Measurements from ENCODE around the gene HHIP.

The HHIP gene, protein sequence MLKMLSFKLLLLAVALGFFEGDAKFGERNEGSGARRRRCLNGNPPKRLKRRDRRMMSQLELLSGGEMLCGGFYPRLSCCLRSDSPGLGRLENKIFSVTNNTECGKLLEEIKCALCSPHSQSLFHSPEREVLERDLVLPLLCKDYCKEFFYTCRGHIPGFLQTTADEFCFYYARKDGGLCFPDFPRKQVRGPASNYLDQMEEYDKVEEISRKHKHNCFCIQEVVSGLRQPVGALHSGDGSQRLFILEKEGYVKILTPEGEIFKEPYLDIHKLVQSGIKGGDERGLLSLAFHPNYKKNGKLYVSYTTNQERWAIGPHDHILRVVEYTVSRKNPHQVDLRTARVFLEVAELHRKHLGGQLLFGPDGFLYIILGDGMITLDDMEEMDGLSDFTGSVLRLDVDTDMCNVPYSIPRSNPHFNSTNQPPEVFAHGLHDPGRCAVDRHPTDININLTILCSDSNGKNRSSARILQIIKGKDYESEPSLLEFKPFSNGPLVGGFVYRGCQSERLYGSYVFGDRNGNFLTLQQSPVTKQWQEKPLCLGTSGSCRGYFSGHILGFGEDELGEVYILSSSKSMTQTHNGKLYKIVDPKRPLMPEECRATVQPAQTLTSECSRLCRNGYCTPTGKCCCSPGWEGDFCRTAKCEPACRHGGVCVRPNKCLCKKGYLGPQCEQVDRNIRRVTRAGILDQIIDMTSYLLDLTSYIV

DNA sequence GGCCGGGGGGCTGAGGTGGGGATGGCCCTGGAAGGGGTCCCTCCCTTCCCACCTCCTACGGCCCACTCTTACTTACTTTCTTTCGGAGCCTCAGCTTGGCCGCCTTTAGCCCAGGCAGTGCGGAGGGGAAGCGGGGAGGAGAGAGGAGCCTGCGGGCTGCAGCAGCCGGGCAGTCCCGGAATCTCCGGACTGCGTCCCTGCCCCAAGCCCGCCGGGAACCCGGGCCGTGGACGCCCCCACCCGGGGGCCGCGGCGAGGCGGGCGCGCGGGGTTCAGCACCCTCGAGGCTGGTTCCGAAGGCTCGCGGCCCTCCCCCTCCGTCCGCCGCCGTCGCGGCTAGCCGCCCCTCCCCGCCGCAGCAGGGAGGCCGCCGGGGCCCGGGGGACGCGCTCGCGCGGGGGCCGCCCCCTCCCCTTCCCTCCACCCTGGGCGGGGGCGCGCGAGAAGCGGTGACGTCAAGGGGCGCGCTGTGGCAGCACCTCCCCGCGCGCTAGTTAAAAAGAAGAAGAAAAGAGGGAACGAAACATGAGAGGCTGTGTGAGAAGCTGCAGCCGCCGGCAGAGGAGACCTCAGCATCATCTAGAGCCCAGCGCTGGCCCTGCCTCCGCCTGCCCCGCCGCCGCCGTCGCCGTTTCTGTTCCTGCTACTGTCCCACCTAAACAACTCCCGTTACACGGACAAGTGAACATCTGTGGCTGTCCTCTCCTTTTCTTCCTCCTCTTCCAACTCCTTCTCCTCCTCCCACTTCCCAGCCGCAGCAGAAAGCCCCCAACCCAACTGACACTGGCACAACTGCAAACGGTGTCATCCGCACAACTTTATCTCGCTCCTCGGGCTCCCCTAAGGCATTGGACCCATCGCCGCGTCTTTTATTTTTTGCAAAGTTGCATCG, at the start of gene HHIP:
Gene HHIP, plus strand, starts transcription at position 526 of the 892 bp plus-strand sequence. CDS start 520 bp downstream, outside the sequence.
- no peak for DNase-seq

DNA sequence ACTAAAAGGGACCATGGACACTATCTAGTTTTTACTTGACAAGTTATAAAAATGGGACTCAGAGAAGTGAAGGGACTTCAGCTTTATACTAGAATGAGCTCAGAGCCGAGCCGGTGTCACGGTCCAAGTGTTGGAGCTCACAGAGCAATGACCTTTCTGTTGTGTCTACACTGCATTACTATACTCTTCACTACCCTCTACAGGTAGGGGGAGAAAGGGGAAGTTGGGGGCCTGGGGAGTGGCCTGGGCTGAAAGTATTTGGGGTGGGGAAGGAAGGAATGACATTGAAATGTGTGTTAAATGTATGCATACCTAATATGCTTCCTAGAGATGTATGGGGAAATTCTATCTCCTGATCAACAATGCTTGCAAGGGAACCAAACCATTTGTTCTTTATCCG, 48.8 kb upstream of the HHIP start:
- no peak for DNase-seq

DNA sequence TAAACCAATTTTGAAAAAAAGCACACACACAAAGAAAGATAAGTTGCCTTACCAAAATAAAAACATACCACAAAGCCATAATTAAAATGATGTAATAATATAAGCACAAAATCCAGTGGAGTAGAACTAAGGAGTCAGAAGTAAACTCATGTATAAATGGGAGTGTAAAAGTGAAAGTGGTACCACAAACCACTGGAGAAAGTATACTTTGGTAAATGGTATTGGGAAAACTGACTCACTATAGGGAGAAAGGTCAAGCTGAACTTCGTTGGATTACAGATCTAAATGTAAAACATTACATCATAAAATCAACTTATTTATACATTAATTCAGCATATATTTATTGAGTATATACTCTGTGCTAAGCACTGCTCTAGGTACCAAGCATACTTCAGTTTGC, 46.3 kb upstream of the HHIP start:
- no peak for DNase-seq

DNA sequence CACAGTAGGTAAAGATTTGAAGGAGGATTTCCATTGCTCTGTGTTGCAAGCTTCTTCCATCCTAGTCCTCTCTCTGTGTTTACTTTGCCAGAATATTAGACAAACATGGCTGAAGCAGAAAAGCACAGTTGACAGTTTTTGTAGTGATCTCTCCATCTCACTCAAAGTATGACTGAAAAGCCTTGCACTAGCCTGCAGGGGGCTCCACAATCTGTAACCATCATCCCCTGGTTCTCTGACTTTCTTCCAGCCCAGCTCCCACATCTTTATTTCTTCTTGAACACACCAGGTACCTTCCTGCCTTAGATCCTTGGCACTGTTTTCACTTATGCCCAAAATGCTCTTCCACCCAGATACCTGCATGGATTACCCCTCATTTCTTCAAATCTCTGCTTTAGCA, 34.1 kb upstream of the HHIP start:
- DNase-seq, result no peak

DNA sequence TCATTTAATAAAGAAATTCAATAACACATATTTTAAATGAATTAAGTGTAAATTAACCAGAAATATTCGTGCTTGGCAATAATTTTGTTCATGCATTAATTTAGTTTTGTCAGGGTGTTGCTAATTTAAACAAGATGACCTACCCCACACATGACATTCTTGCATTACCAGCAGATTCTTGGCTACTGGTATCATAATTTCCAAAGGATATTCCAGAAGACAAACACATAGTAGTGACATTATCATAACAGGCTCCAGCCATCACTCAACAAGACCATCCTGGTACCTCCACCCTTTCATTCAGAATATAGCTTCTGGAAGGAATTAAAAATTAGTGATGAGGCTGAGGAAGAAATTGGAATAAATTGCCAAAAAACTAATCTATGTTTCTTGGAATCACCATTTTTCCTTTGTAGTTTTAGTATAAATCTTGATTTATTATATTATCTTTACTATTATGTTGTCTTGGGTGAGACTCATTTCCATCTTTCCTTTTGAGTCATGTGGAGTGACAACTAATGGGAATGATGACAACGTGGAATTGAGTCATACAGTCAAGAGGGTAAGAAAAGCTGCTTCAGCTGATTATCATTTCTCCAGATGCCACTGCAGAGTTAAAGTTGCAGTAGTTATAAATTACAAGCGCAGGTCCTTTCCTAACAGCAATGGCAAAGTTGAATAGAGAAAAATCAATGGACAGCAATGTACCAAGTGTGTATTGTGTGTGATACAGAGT, 30.9 kb upstream of the HHIP start:
- no peak for DNase-seq

DNA sequence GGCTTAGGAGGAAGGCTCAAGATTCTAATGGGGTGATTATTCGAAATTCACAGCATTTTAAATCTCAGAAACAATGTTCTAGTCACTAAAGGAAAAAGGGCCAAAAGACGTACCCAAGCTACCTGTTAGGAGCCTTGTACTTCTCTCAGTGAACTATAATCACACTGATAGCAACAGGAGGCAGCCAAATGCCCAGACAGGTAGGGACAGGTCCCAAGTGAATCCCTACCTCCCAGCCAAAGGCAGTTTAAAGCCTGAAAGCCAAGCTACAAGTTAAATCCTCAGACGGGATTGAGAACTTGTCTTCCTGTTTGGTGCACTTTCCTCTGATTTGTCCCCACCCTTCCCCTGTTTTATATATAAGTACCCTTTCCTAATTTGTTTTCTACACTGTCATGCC, 24.3 kb upstream of the HHIP start:
- DNase-seq, result no peak

DNA sequence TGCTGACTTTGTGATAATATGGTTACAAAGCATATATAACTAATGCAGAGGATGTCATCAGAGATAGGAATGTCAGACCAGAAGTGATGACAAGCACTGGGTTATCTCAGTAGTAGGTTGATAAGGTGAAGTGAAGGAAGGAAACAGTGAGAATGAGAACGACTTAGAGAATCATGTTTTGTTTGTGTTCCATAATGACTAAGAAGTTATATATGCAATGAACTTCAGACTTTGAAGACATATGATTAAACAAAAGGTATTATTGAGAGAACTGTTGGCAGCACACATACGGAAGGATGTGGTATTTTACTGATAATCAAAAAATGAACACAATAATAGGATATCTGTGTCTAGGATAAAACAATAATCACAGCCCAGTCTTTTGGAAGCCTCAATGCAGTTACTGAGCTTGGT, 18.3 kb upstream of the HHIP start:
- DNase-seq, result no peak

DNA sequence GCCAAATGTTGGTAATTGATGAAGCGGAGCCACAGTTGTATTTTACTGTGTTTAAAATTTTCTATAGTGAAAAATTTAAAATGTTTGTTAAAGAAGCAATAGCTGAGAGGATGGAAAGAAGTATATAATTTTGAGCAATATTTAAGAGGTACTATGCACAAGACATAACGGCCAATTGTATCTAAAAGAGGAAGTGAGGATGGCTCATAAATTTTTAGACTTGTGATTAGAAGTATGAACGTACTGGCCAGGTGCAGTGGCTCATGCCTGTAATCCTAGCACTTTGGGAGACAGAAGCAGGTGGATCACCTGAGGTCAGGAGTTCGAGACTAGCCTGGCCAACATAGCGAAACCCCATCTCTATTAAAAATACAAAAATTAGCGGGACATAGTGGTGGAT, 12.7 kb upstream of the HHIP start:
- no peak for DNase-seq

DNA sequence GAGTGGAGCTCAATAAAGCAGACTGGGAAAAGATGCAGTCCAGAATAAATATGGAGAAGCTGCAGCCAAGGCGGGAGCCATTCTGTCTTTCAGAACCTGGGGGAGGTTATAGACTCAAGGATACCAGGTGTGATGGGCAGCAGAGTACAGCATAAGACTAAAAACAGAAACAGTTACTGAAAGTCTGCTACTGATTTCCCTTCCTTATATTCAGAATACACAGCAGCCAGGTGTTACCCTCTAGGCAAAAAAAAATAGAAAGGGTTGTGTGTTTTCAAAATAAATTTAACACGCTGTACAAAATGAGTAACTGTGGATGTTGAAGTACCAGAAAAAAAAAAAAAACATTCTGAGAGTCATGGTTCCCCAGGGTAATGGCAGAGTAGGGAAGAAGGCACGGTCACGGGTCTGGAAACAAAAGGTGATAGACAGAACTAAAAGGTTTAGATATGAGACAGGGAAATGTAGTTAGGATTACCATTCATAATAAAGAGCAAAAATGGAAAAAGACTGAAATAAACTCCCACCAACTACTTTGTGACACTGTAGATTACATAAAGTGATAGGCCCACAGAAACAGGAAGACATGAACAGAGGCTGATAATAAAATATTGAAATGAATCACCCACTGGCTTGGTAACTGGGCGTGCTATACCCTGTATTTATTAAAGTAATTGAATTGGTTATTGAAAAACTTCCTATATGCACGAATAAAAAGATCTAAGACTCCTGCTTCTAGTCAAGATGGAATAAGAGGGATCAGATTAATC, 10.8 kb upstream of the HHIP start:
- DNase-seq, result no peak

DNA sequence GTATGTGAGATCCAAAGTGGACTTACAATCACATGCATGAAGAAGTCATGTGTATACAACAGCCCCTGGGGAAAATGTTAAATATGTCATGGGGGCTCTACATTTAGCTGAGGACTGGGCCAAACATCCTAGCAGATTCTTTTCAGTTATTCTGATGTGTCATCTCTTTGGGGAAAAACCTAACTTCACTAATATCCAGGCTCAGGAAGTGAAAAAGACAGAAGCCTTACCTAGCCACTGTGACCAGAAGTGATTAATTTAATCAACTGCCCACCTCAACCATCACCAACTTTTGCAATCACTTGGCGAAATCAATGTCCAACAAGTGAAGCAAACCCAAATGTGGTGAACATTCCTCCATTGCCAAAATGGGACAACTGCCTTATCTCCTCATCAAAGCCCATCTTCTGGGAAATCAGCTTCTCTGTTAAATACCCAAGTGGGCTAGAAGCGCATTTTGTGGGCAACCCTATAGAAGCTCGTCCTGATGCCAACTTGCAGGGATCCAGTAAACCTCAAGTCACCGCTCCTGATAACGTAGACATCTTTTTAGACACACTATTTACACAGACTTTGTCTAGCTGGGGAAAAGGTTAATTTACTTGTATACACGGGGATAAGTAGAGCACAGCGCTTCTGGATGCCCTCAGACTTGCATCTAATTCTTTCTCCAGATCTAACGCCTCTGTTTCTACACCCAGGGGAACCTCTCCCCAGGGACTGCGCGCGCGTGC, 1.4 kb upstream of the HHIP start:
- no peak for DNase-seq

DNA sequence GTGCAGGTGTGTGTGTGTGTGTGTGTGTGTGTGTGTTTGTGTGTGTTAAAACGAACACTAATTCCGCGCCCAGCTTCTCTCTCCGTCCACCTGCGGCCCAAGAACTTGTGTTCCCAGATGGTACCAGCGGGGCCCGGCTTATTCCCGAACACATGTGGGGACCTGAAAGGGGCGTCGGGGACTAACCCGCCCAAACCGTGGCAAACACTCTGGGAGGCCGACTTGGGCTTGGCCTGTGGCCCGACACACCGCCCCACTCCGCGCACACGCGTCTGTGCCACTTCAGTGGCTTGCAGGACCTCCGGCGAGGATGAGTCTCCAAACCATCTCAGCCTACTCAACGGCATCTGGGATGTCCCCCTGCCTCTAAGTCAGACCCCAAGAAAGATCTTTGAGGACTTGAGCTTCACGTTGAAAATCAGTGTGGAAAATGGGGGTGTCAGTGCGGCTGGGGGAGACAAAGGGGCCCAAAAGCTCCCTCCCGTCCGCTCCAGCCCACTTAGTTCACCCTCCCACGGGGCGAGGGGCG, 790 bp upstream of the HHIP start:
- no peak for DNase-seq

DNA sequence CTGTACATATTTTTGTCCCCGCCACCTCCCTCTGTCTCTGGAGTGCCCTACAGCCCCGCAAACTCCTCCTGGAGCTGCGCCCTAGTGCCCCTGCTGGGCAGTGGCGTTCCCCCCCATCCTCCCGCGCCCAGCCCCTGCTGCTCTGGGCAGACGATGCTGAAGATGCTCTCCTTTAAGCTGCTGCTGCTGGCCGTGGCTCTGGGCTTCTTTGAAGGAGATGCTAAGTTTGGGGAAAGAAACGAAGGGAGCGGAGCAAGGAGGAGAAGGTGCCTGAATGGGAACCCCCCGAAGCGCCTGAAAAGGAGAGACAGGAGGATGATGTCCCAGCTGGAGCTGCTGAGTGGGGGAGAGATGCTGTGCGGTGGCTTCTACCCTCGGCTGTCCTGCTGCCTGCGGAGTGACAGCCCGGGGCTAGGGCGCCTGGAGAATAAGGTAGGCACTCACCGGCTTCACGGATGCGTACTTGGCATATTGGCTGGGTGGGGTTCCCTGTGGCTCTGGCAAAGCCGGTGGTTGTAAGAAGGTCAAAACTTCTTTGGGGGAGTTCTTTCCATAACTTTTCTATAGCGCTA, 653 bp downstream of the HHIP start:
- no peak for DNase-seq

DNA sequence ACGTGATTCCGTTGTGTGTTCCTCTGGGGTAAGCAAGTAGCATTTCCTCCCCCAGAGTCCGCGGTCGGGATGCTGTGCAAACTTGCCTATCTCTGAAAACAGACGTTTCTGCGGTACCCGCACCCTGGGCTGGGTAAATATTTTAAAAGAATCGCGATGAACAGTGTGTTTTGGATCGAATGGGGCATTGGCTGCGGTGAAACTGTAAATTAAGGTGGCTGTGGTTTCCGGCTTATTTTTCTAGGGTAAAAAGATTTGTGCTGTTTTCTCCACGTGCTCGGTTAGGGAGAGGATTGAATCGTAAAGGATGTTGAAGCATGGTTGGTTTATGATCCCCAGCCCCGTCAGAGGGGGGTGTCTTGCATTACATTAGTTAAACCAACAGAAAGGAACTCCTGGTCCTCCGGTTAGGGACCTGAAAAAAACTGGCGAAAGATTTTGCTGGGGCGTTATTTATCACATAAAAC, 1.2 kb downstream of the HHIP start:
- no peak for DNase-seq

DNA sequence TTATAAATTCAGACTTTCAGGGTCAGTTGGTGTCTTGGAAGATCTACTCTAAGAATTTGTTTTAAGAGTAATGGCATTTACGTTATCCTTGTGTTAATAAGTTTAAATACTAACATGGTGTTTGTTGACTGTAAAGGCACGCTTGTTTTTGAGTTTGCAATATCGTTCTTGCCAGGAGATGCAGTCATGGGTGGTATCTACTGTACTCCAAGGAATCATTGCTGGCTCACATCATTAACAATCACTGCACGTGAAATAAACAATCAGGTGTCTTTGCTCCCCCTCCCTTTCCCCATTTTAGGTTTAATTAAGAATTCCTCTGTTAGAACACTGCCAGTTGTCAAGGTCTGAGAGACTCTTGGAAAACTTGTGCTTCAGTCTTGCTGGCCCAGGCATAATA, 1.6 kb downstream of the HHIP start:
- no peak for DNase-seq

DNA sequence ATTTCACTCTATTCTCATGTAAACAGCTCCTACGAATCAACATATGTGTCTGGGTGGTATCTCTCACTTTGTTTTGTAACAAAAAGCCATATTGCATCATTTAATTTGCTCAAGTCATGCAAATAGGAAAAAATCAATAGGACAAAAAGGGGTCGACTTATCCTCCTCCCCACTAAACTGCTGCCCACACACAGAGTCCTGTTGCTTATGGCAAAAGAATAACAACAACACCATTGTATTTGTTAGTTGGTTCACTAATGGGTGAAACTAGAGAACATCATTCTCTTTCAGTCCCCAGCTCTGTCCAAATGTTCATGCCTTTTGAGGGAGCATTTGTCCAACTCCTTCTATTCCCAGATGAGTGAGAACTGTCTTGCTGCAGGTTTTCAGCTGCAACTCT, 2.1 kb downstream of the HHIP start:
- no peak for DNase-seq

DNA sequence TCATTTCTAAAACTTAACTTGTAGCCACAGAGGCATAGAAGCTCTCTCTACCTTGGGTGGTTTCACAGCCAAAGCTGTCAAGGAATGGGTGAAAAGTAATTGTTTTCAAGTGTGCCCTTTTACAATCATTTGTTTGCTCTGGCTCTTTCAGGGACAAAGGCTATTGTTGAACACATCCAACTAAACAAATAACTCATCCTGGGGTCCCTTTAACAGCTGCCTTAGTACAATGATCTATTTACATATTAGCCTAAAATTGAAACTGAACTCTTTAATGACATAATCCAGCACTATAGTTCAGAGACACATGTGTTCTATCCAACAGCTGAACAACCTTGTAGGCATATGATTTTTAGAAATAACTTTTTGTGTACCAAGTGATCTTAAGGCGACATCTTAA, 3.7 kb downstream of the HHIP start:
- no peak for DNase-seq

DNA sequence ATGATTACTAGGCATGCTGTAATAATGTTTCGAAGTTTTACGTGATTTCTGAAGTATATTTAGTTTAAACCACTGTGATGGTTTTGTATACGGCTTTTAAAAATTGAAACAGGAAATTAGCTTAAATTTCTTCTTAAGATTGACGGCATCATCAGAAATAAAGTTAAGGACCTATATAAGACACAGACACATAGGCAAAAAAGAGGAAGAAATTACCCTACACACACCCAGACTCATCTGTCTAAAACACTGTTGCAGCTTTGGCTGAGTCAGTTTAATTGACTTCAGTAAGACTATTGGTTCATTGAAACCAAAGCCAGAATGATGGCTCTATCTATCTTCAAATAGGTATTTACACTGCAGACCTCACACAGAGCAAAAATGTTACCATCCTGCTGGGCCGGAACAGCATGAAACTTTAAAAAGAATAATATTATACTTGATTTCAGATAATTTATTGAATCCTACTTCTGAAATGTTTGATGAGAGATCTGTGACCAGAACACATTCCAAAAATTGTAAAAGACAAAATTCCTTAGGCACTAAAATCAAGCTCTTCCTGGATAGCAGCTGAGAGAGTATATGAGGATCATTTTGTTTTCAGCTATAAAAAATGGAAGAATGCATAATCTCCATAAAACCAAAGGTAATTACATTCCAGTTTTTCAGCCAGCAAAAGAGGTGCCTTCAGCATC, 4.5 kb downstream of the HHIP start:
- no peak for DNase-seq

DNA sequence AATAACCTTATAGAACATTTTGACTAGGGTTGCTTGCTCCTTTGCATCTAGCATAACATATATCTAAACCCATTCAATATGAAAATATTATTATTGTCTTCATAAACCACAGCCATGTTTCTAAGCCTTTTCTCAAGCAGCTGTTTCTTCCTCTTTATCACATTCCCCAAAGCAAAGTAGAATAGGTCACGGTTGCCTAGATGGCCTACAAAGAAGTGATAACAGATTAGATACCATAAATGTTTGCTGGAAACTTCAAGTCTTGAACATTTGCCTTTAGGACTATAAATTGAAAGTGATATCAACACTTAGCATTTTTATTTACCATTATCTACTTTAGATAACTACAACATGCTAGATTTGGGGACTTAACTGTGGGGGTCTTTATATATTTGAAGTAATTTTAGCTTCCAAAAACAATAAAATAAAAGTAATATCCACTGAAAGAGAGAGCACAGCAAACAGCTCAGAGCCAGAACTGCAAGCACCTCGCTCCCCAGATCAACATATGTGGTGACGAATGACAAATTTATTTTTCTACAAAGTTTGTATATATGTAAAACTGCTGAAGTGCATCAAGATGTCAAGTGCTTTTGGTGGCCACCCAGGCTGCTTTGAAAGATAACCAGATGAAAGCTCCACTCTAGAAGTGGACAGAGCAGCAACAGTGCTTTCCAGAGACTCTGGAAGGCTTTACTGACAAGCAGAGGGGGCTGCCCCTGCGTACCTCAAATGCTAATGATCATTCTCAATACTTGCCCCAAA, 8.0 kb downstream of the HHIP start:
- no peak for DNase-seq

DNA sequence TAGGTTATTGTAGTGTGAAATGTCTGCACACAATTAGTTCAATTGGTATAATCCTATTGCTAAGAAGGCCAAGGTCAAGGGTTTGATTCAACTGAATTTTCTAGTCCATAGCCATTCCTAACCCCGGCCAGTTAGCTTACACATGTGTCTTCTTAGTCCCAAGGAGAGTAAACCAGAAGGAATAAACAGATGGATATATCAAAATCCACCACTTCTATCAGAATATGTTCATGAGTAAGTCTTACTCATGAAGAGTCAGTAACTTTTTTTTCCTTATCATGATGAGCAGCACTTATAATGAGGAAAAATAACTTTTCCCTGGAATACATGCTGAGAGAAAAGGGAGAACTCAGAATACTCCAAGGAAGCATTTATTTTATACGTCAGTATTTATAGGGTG, 9.5 kb downstream of the HHIP start:
- no peak for DNase-seq

Data from cerebellar nuclear complex (tissue), 1 donor.